OCI-LY1 (cell line): Measurements from ENCODE around the gene OPTC.

Source experiments
- EZH2 ChIP-seq: fragments of 200-600 bp; sonication (generic), shearing (Covaris generic); IDR thresholded peaks from 2 replicates; pipeline ENCODE4 v1.8.0; 2017; ENCODE audit warnings: borderline replicate concordance, mixed run types, mild to moderate bottlenecking, antibody characterized with exemption, low read length, moderate library complexity, mixed read lengths
- TF ChIP-seq, protein P1 (sequence below): fragments of 200-600 bp; sonication (generic), shearing (Covaris generic); IDR thresholded peaks from 2 replicates; pipeline ENCODE4 v1.5.1; 2017; ENCODE audit warnings: mild to moderate bottlenecking, antibody characterized with exemption, low read length, moderate library complexity, mixed read lengths

- TF ChIP-seq, protein P1, sequence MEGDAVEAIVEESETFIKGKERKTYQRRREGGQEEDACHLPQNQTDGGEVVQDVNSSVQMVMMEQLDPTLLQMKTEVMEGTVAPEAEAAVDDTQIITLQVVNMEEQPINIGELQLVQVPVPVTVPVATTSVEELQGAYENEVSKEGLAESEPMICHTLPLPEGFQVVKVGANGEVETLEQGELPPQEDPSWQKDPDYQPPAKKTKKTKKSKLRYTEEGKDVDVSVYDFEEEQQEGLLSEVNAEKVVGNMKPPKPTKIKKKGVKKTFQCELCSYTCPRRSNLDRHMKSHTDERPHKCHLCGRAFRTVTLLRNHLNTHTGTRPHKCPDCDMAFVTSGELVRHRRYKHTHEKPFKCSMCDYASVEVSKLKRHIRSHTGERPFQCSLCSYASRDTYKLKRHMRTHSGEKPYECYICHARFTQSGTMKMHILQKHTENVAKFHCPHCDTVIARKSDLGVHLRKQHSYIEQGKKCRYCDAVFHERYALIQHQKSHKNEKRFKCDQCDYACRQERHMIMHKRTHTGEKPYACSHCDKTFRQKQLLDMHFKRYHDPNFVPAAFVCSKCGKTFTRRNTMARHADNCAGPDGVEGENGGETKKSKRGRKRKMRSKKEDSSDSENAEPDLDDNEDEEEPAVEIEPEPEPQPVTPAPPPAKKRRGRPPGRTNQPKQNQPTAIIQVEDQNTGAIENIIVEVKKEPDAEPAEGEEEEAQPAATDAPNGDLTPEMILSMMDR = peak; percentile 67
- no peak for TF ChIP-seq EZH2
Measured at GRCh38 chr1:203463469-203464062, 30.4 kb upstream of the OPTC start.
